HEK293T (cell line): ENCODE data around the gene SEMA3C.

ENCODE experiments used
- ARNT ChIP-seq: fragments of 450-650 bp; IDR thresholded peaks from 2 replicates; pipeline ENCODE4 v1.6.1; 2017; ENCODE audit warnings: mild to moderate bottlenecking
- BHLHE40 ChIP-seq: fragments of 450-650 bp; IDR thresholded peaks from 2 replicates; pipeline ENCODE4 v1.6.1; 2016; ENCODE audit warnings: mild to moderate bottlenecking, moderate library complexity, borderline replicate concordance
- ELF4 ChIP-seq: fragments of 450-650 bp; IDR thresholded peaks from 2 replicates; pipeline ENCODE4 v1.6.1; 2017; ENCODE audit warnings: antibody characterized with exemption
- FOXA1 ChIP-seq: fragments of 450-650 bp; IDR thresholded peaks from 2 replicates; pipeline ENCODE4 v1.6.1; 2016; ENCODE audit warnings: mild to moderate bottlenecking
- FOXM1 ChIP-seq: fragments of 450-650 bp; IDR thresholded peaks from 2 replicates; pipeline ENCODE4 v1.6.1; 2017; ENCODE audit warnings: mild to moderate bottlenecking, borderline replicate concordance
- HDGF ChIP-seq: fragments of 450-650 bp; IDR thresholded peaks from 2 replicates; pipeline ENCODE4 v1.6.1; 2017; ENCODE audit warnings: antibody characterized with exemption, borderline replicate concordance
- L3MBTL2 ChIP-seq: fragments of 450-650 bp; conservative IDR thresholded peaks from 2 replicates; pipeline ENCODE4 v1.6.1; 2016; ENCODE audit warnings: mild to moderate bottlenecking
- LEF1 ChIP-seq: fragments of 450-650 bp; IDR thresholded peaks from 2 replicates; pipeline ENCODE4 v1.6.1; 2017; ENCODE audit warnings: mild to moderate bottlenecking, borderline replicate concordance
- SP1 ChIP-seq: fragments of 450-650 bp; IDR thresholded peaks from 2 replicates; pipeline ENCODE4 v1.6.1; 2017
- SUZ12 ChIP-seq: fragments of 450-650 bp; IDR thresholded peaks from 2 replicates; pipeline ENCODE4 v1.6.1; 2016; ENCODE audit warnings: mild to moderate bottlenecking
- ZNF384 ChIP-seq: fragments of 450-650 bp; IDR thresholded peaks from 2 replicates; pipeline ENCODE4 v1.6.1; 2016

DNA sequence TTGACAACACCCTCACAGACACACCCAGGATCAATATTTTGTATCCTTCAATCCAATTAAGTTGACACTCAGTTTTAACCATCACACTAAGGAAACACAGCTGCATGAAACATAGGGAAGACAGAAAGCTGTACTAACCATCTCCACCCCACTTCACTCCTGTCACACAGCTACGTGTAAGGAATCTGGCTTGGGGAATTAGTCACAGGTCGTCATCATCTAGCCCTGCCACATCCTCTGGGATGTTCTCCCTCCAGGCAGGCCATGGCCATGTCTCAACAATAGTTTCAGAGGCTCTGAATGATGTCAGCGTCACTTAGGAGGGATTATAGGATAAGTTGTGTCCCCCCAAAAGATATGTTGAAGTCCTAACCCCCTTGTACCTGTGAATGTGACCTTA lies 10.8 kb upstream of the SEMA3C start:
- no peak for TF ChIP-seq LEF1
- TF ChIP-seq BHLHE40: no peak
- no peak for TF ChIP-seq ARNT
- TF ChIP-seq HDGF: no peak
- TF ChIP-seq L3MBTL2: no peak
- TF ChIP-seq SP1: no peak
- TF ChIP-seq FOXA1: no peak
- no peak for TF ChIP-seq FOXM1
- no peak for TF ChIP-seq ELF4
- no peak for TF ChIP-seq ZNF384
- no peak for TF ChIP-seq SUZ12
